ENCODE data around the gene TBC1D8. TPM values are rescaled to one million over a fixed set of nuclear protein-coding genes. Genes with fewer than 3 reads are reported as not detected.

TBC1D8 gene
- total and polyA plus RNA-seq, 9 of the 15 experiments (the other 6 are each of a cell fraction or from before 2014, with no cell fraction given), result 0.36 to 1.3 (median 0.82) TPM

GRCh38 chr2:101007415-101008345 lies 143.5 kb downstream of the TBC1D8 start (continued):
- TF ChIP-seq ZNF668 (CRISPR knock-in tag; IDR thresholded peaks at IDR 0.05), result no peak
- no peak for TF ChIP-seq ZNF778 (CRISPR knock-in tag; IDR thresholded peaks at IDR 0.05)
- TF ChIP-seq ZNF589 (CRISPR knock-in tag; IDR thresholded peaks at IDR 0.05; ENCODE audit: low read depth), result no peak
- TF ChIP-seq L3MBTL2 (IDR thresholded peaks at IDR 0.05), result no peak
- no peak for TF ChIP-seq ETV1 (tag; conservative IDR thresholded peaks at IDR 0.05; ENCODE audit: low read depth)
- TF ChIP-seq ARID3A (IDR thresholded peaks at IDR 0.05; ENCODE audit: borderline replicate concordance, low read depth, low read length), result no peak
- no peak for TF ChIP-seq GTF2E2 (tag; IDR thresholded peaks at IDR 0.05)
- TF ChIP-seq HDAC6 (IDR thresholded peaks at IDR 0.05; ENCODE audit: low read depth, low read length), result no peak
- TF ChIP-seq DEAF1 (CRISPR knock-in tag; IDR thresholded peaks at IDR 0.05), result no peak
- no peak for TF ChIP-seq ZNF57 (CRISPR knock-in tag; IDR thresholded peaks at IDR 0.05)
- no peak for TF ChIP-seq GATAD2B (IDR thresholded peaks at IDR 0.05; ENCODE audit: borderline replicate concordance)
- TF ChIP-seq ZC3H4 (CRISPR knock-in tag; IDR thresholded peaks at IDR 0.05; ENCODE audit: borderline replicate concordance), result no peak
- no peak for TF ChIP-seq MXI1 (IDR thresholded peaks at IDR 0.05; ENCODE audit: low read depth, low read length)
- TF ChIP-seq PML (IDR thresholded peaks at IDR 0.05; ENCODE audit: low read length), result 0 out of 2 replicates have a peak, but pooled peaks have one; percentile 36
- TF ChIP-seq POLR2AphosphoS5 (IDR thresholded peaks at IDR 0.05; ENCODE audit: control insufficient read depth, insufficient read depth, low read depth, low read length), result peak; percentile 72
- peak; percentile 88 for TF ChIP-seq POLR2AphosphoS2 (IDR thresholded peaks at IDR 0.05; ENCODE audit: low read length)
- TF ChIP-seq MYBL2 (IDR thresholded peaks at IDR 0.05; ENCODE audit: low read depth), result no peak
- TF ChIP-seq MYBL2 (CRISPR knock-in tag; IDR thresholded peaks at IDR 0.05; ENCODE audit: borderline replicate concordance), result no peak
- TF ChIP-seq EWSR1 (IDR thresholded peaks at IDR 0.05; ENCODE audit: borderline replicate concordance, low read depth, partially characterized antibody), result peak; percentile 74
- no peak for TF ChIP-seq CHD2 (IDR thresholded peaks at IDR 0.05; ENCODE audit: low read depth, low read length)
- TF ChIP-seq ZMIZ1 (IDR thresholded peaks at IDR 0.05; ENCODE audit: low read depth in 2 of 2, low read length in 2 of 2), result 0 out of 4 replicates have a peak, but pooled peaks of 1 of the 2 experiments have one; percentile 25

Data from K562 (cell line).